PC-9 (cell line): Measurements from ENCODE around the gene IL11. TPM values are rescaled to one million over a fixed set of nuclear protein-coding genes. Genes with fewer than 3 reads are reported as not detected.
A peak's percentile ranks its signal among the peaks of the same experiment; 100 is the strongest.

Source experiments
- BruUV-seq: library from RNA; stranded (reverse); fragments of 400-500 nt; replicated peaks from 2 replicates; lab custom pipeline; 2021; lab: Mats Ljungman, UMichigan
- CTCF ChIA-PET: fragments of 300-600 bp; sonication (Branson Sonifier 250); formaldehyde crosslinking; loops from one replicate; lab custom pipeline; 2022; ENCODE audit warnings: antibody characterized with exemption; lab: Charles Lee
- POLR2A ChIA-PET: fragments of 300-600 bp; sonication (Branson Sonifier 250); formaldehyde crosslinking; loops from one replicate; lab custom pipeline; 2022; ENCODE audit warnings: antibody characterized with exemption; ENCODE audit not compliant: unreplicated experiment; lab: Charles Lee
- DNase-seq, 2 experiments: peaks; one replicate each; pipeline versions ENCODE4 v3.0.0 to v3.0.0-alpha.2; 2015 to 2022; ENCODE audit warnings: mixed read lengths in 1 of 2
- H2AFZ ChIP-seq: fragments of 200-600 bp; sonication (generic); 2 replicates; pipeline ENCODE4 v1.8.1; 2017; ENCODE audit warnings: antibody characterized with exemption
- H3F3A ChIP-seq: fragments of 200-600 bp; sonication (generic); 2 replicates; pipeline ENCODE4 v1.8.1; 2017; ENCODE audit warnings: antibody characterized with exemption, mild to moderate bottlenecking, low read depth; ENCODE audit not compliant: insufficient read depth
- H3K27ac ChIP-seq: fragments of 200-600 bp; sonication (generic); 2 replicates; pipeline ENCODE4 v1.6.1; 2016; ENCODE audit warnings: mixed run types
- H3K27me3 ChIP-seq: fragments of 200-600 bp; sonication (generic); 2 replicates; pipeline ENCODE4 v1.6.1; 2016; ENCODE audit warnings: low read depth, mixed run types; ENCODE audit not compliant: insufficient read depth
- H3K36me3 ChIP-seq: fragments of 200-600 bp; sonication (generic); 2 replicates; pipeline ENCODE4 v1.6.1; 2016; ENCODE audit warnings: low read depth, mixed run types
- H3K4me1 ChIP-seq: fragments of 200-600 bp; sonication (generic); replicated peaks from 2 replicates; pipeline ENCODE4 v1.6.1; 2016; ENCODE audit warnings: mixed run types; ENCODE audit not compliant: insufficient read depth
- H3K4me2 ChIP-seq: fragments of 200-600 bp; sonication (generic); 2 replicates; pipeline ENCODE4 v1.6.1; 2017; ENCODE audit warnings: mixed run types
- H3K4me3 ChIP-seq: fragments of 200-600 bp; sonication (generic); 2 replicates; pipeline ENCODE4 v1.6.1; 2016; ENCODE audit warnings: mixed run types
- H3K79me2 ChIP-seq: fragments of 200-600 bp; sonication (generic); 2 replicates; pipeline ENCODE4 v1.6.1; 2017; ENCODE audit warnings: low read depth, mixed run types
- H3K9me2 ChIP-seq: fragments of 200-600 bp; sonication (generic); 2 replicates; pipeline ENCODE4 v1.8.1; 2017; ENCODE audit warnings: mild to moderate bottlenecking; ENCODE audit not compliant: insufficient read depth
- H3K9me3 ChIP-seq: fragments of 200-600 bp; sonication (generic); 2 replicates; pipeline ENCODE4 v1.8.1; 2016; ENCODE audit warnings: low read depth; ENCODE audit not compliant: insufficient read depth
- H4K20me1 ChIP-seq: fragments of 200-600 bp; sonication (generic); 2 replicates; pipeline ENCODE4 v1.8.1; 2017; ENCODE audit not compliant: insufficient read depth
- CTCF ChIP-seq: fragments of 200-600 bp; sonication (generic); conservative IDR thresholded peaks from 2 replicates; pipeline ENCODE4 v1.6.1; 2017; ENCODE audit warnings: mixed run types, antibody characterized with exemption, mild to moderate bottlenecking, moderate library complexity
- EZH2 ChIP-seq: fragments of 200-600 bp; sonication (generic); IDR thresholded peaks from 2 replicates; pipeline ENCODE4 v1.8.0; 2017; ENCODE audit warnings: antibody characterized with exemption, low read depth
- intact Hi-C: fragments of 100-400 bp; cut with micrococcal nuclease; formaldehyde crosslinking; loops from one replicate; pipeline ENCODE4 v1.10.0; 2022; ENCODE audit not compliant: unreplicated experiment
- total RNA-seq: library from RNA; stranded (reverse); gene quantifications from 2 replicates; pipeline ENCODE4 v1.2.3, GENCODE V29; 2021

The IL11 gene
- total RNA-seq, 1 experiment from 2014 or later, result 4.1 TPM

- no peaks in the 10 kb centered on the region for H3K79me2 ChIP-seq
- no peak overlapping the region for H2AFZ ChIP-seq
- intact Hi-C loops, result loop anchor here (1.0 kb wide), 1 partner anchor 13 kb away; the partner anchor contains the start of gene KMT5C
- POLR2A ChIA-PET, result interaction anchor here (0.5 to 1.1 kb wide), 6 partner anchors 13 to 183 kb away, joined by 4 to 23 read pairs (median 6); partner anchors contain the start of gene KMT5C
- H3K4me2 ChIP-seq, result peak overlapping the region; percentile 89
- no peaks in the 10 kb centered on the region for H3K9me2 ChIP-seq
- no peaks in the 10 kb centered on the region for H4K20me1 ChIP-seq
- TF ChIP-seq CTCF, result no peak
- TF ChIP-seq EZH2, result no peak
- no peak overlapping the region for H3K4me3 ChIP-seq
- peaks cover 47% of the 10 kb centered on the region for H3K4me1 ChIP-seq
- BruUV-seq, result no TSS peak
- DNase-seq, result peak; percentile 95 to 99
- CTCF ChIA-PET, result interaction anchor here (0.6 to 1.7 kb wide), 4 partner anchors 13 to 50 kb away, joined by 3 to 5 read pairs (median 3); partner anchors contain the start of genes KMT5C and TMEM238
- H3K9me3 ChIP-seq, result no peaks in the 10 kb centered on the region
- H3K27me3 ChIP-seq, result peaks cover 5% of the 10 kb centered on the region
- H3K36me3 ChIP-seq, result no peaks in the 10 kb centered on the region
- peaks cover 36% of the 10 kb centered on the region for H3F3A ChIP-seq
- H3K27ac ChIP-seq, result peak overlapping the region; percentile 54
Observed at GRCh38 chr19:55352040-55352439, 18.2 kb downstream of the IL11 start.

GRCh38 chr19:55350620-55351315 is 19.5 kb downstream of the IL11 start:
- no TSS peak for BruUV-seq
- Histone ChIP-seq H3K27me3 (no peaks in the 10 kb centered on the region), H3K36me3 (no peaks in the 10 kb centered on the region), H4K20me1 (no peaks in the 10 kb centered on the region), H3K4me1 (peaks cover 50% of the 10 kb centered on the region), H3K27ac (peak overlapping the region; percentile 54), H3K9me3 (no peaks in the 10 kb centered on the region), H3F3A (peaks cover 32% of the 10 kb centered on the region), H3K9me2 (no peaks in the 10 kb centered on the region), H3K4me2 (peak overlapping the region; percentile 64), H3K79me2 (no peaks in the 10 kb centered on the region), H2AFZ (no peak overlapping the region), H3K4me3 (no peak overlapping the region)
- ChIA-PET CTCF (interaction anchor here (0.6 to 1.6 kb wide), 2 partner anchors 11 to 83 kb away, joined by 3 to 5 read pairs; no protein-coding TSS in a partner anchor), POLR2A (interaction anchor here (0.6 to 1.0 kb wide), 3 partner anchors 22 to 304 kb away, joined by 3 to 6 read pairs (median 4); partner anchors contain the start of gene U2AF2)
- intact Hi-C loops, result no loop called here
- no peak for DNase-seq
- TF ChIP-seq EZH2 (no peak), CTCF (no peak)

GRCh38 chr19:55348317-55349034 is 21.8 kb downstream of the IL11 start:
- no peak overlapping the region for H3K27ac ChIP-seq
- no peak overlapping the region for H3K4me2 ChIP-seq
- no peaks in the 10 kb centered on the region for H3K27me3 ChIP-seq
- CTCF ChIA-PET, result no interaction called here
- no peak for DNase-seq
- no TSS peak for BruUV-seq
- POLR2A ChIA-PET, result interaction anchor here (0.8 kb wide), 1 partner anchor 29 kb away, joined by 9 read pairs; no protein-coding TSS in a partner anchor
- H3K9me2 ChIP-seq, result no peaks in the 10 kb centered on the region
- no peak overlapping the region for H3K4me3 ChIP-seq
- no peaks in the 10 kb centered on the region for H3K9me3 ChIP-seq
- H3K36me3 ChIP-seq, result 0 out of 2 replicates have a peak, but pooled peaks cover 3% of the 10 kb centered on the region
- peaks cover 7% of the 10 kb centered on the region; the same call in 1 of the 2 replicates for H4K20me1 ChIP-seq
- no peak for TF ChIP-seq CTCF
- TF ChIP-seq EZH2, result no peak
- H3K4me1 ChIP-seq, result peaks cover 47% of the 10 kb centered on the region
- peaks cover 26% of the 10 kb centered on the region; the same call in 1 of the 2 replicates for H3F3A ChIP-seq
- no peaks in the 10 kb centered on the region for H3K79me2 ChIP-seq
- no peak overlapping the region for H2AFZ ChIP-seq
- intact Hi-C loops, result no loop called here
